Endothelial cell (in vitro differentiated cells): Measurements from ENCODE around the gene CNTN6. TPM values are rescaled to one million over a fixed set of nuclear protein-coding genes. Genes with fewer than 3 reads are reported as not detected.

Experiments used
- DNase-seq: peaks from one replicate; pipeline ENCODE4 v3.0.0; 2021; ENCODE audit warnings: low spot score
- H3K27ac Mint-ChIP-seq: one replicate; pipeline ENCODE4 v1.8.0; 2021; ENCODE audit warnings: mixed read lengths, inconsistent platforms; ENCODE audit not compliant: unreplicated experiment
- H3K27me3 Mint-ChIP-seq: one replicate; pipeline ENCODE4 v1.8.0; 2021; ENCODE audit warnings: mild to moderate bottlenecking, moderate library complexity, mixed read lengths, inconsistent platforms; ENCODE audit not compliant: unreplicated experiment
- H3K36me3 Mint-ChIP-seq: one replicate; pipeline ENCODE4 v1.8.0; 2021; ENCODE audit warnings: mild to moderate bottlenecking, low read depth, mixed read lengths, inconsistent platforms; ENCODE audit not compliant: unreplicated experiment
- H3K4me1 Mint-ChIP-seq: one replicate; pipeline ENCODE4 v1.8.0; 2021; ENCODE audit warnings: mild to moderate bottlenecking, mixed read lengths, inconsistent platforms; ENCODE audit not compliant: unreplicated experiment
- H3K4me3 Mint-ChIP-seq: one replicate; pipeline ENCODE4 v1.8.0; 2021; ENCODE audit warnings: mild to moderate bottlenecking, mixed read lengths, inconsistent platforms; ENCODE audit not compliant: unreplicated experiment
- H3K9me3 Mint-ChIP-seq: one replicate; pipeline ENCODE4 v1.8.0; 2021; ENCODE audit warnings: mixed read lengths, inconsistent platforms; ENCODE audit not compliant: unreplicated experiment
- total RNA-seq: library from RNA; stranded (reverse); fragmentation: NEBNext Ultra II Directional; extraction: Animal tissue kit (Norgen Biotek cat#: 25700); gene quantifications from one replicate; pipeline ENCODE4 v1.2.1, GENCODE V29; 2021; ENCODE audit not compliant: unreplicated experiment
- TF ChIP-seq, protein P1 (sequence below): fragments of 200-600 bp; sonication (generic); IDR thresholded peaks from one replicate; pipeline ENCODE4 v1.5.0; 2021; ENCODE audit warnings: antibody characterized with exemption; ENCODE audit not compliant: unreplicated experiment

The CNTN6 gene
- total RNA-seq, 1 donor from 2014 or later, result not detected

DNA sequence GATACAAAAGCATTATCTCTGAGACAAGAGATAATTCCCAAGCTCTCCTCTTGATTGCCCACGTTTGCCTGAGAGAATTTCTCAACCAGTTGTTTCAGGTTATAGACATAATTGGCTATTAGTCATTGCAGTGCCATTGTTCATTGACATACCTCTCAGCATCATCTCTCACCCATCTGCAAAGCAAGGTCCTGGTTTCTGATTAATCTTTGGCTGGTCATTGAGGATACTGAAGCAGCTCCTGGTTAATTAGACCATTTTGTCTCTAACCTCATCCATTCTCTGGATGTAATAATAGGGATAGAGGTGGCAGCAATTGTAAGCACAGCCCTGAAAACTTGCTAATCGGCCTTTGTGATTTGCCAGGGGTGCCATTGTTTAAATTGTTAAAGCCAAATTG, 104.2 kb downstream of the CNTN6 start:
- H3K36me3 Mint-ChIP-seq, result no peaks in the 10 kb centered on the region
- TF ChIP-seq, protein P1, sequence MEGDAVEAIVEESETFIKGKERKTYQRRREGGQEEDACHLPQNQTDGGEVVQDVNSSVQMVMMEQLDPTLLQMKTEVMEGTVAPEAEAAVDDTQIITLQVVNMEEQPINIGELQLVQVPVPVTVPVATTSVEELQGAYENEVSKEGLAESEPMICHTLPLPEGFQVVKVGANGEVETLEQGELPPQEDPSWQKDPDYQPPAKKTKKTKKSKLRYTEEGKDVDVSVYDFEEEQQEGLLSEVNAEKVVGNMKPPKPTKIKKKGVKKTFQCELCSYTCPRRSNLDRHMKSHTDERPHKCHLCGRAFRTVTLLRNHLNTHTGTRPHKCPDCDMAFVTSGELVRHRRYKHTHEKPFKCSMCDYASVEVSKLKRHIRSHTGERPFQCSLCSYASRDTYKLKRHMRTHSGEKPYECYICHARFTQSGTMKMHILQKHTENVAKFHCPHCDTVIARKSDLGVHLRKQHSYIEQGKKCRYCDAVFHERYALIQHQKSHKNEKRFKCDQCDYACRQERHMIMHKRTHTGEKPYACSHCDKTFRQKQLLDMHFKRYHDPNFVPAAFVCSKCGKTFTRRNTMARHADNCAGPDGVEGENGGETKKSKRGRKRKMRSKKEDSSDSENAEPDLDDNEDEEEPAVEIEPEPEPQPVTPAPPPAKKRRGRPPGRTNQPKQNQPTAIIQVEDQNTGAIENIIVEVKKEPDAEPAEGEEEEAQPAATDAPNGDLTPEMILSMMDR, result no peak
- no peak for DNase-seq
- peaks cover 33% of the 10 kb centered on the region for H3K9me3 Mint-ChIP-seq
- no peak overlapping the region for H3K4me3 Mint-ChIP-seq
- H3K4me1 Mint-ChIP-seq, result no peaks in the 10 kb centered on the region
- H3K27ac Mint-ChIP-seq, result no peak overlapping the region
- no peaks in the 10 kb centered on the region for H3K27me3 Mint-ChIP-seq

DNA sequence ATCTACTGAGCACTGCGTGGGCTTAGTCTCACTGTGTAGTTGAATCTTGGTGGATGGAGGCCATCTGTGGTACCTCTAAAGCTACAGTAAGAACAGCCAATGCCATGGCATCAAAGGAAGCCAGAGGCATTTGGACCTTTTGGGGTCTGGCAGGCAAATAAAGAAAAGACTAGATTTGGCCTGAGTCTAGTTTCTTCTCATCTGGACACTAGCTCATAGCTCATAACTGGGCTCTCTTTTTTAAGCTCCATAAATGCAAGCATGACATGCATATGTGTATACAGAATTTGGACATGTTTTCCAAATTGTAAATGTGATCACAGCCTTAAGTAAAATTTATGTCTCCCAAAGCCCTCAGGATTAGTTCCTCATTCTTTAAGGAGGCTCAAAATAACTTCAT, 107.5 kb downstream of the CNTN6 start:
- Mint-ChIP-seq H3K4me3 (no peak overlapping the region), H3K27me3 (no peaks in the 10 kb centered on the region), H3K4me1 (no peaks in the 10 kb centered on the region), H3K9me3 (peaks cover 22% of the 10 kb centered on the region), H3K36me3 (no peaks in the 10 kb centered on the region), H3K27ac (no peak overlapping the region)
- TF ChIP-seq, protein P1, result no peak
- DNase-seq, result no peak

DNA sequence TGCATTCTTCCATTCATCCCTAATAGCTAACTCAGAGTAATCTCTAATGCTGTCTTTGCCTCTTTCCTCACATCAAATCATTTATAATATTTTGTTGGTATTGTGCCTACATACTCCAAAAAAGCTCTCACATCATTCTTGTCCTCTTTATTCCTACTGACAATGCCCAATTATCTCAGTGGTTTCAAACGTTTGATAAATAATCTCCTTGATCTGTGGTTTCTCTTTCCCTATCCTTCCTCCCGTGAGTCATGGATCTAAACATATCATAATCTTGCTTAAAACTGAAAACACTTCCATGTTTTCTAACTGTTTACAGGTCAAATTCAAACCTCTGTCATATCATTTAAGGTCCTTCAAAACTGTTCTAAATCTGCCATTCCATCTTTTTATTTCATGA, 115.1 kb downstream of the CNTN6 start:
- no peak overlapping the region for H3K4me3 Mint-ChIP-seq
- no peak for DNase-seq
- H3K9me3 Mint-ChIP-seq, result peaks cover 3% of the 10 kb centered on the region
- TF ChIP-seq, protein P1, result no peak
- no peak overlapping the region for H3K27ac Mint-ChIP-seq
- no peaks in the 10 kb centered on the region for H3K27me3 Mint-ChIP-seq
- no peaks in the 10 kb centered on the region for H3K4me1 Mint-ChIP-seq
- no peaks in the 10 kb centered on the region for H3K36me3 Mint-ChIP-seq

DNA sequence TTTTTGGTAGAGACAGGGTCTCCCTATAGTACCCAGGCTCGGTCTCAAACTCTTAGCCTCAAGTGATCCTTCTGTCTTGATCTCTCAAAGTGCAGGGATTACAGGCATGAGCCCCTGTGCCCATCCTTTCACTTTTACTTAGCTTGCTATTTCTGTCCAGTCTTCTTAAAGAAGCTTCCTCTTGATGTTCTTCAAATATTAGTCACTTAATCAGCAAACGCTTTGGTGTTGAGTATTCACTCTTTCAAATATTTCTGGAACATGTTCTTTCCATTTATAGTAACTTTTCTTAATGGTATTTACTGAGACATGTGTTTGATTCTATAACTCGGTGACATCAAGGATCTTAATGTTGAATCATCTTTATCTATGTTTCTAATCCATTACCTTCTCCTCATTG, 122.1 kb downstream of the CNTN6 start:
- H3K27me3 Mint-ChIP-seq, result peaks cover 3% of the 10 kb centered on the region
- TF ChIP-seq, protein P1, result no peak
- no peak overlapping the region for H3K27ac Mint-ChIP-seq
- no peak overlapping the region for H3K4me3 Mint-ChIP-seq
- no peaks in the 10 kb centered on the region for H3K4me1 Mint-ChIP-seq
- peaks cover 30% of the 10 kb centered on the region for H3K9me3 Mint-ChIP-seq
- peaks cover 6% of the 10 kb centered on the region for H3K36me3 Mint-ChIP-seq
- DNase-seq, result no peak

DNA sequence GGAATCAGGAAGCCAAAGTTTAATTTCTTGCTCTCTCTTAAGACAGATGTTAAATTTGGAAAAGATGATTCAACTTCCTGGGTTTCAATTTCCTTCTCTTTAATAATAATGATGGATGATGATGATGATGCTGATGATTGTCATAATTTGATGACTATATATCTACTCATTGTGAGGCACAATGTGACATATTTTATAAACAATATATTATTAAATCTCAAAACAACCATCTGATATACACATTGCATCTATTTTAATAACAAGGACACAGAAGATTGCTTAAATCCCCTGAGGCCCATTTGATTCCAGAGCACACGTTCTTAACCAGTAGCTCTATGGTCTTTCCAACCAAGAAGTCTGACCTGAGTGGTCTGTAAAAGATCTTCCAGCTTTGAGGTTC, 124.0 kb downstream of the CNTN6 start:
- TF ChIP-seq, protein P1, result no peak
- no peak for DNase-seq

More for the DNA sequence above, 124.0 kb downstream of the CNTN6 start:
- Mint-ChIP-seq H3K9me3 (peaks cover 26% of the 10 kb centered on the region), H3K27me3 (peaks cover 3% of the 10 kb centered on the region), H3K36me3 (peaks cover 6% of the 10 kb centered on the region), H3K4me1 (no peaks in the 10 kb centered on the region), H3K27ac (no peak overlapping the region), H3K4me3 (no peak overlapping the region)
